MM.1S (cell line): ENCODE measurements around the gene FIBCD1.

Experiments used
- DNase-seq: peaks from one replicate; pipeline ENCODE4 v3.0.0-alpha.2; 2015
- H2AFZ ChIP-seq: fragments of 300-600 bp; sonication (generic); 2 replicates; pipeline ENCODE4 v1.6.0; 2016; ENCODE audit warnings: antibody characterized with exemption, low read length
- H3F3A ChIP-seq: fragments of 300-600 bp; sonication (generic); 2 replicates; pipeline ENCODE4 v1.6.1; 2016; ENCODE audit warnings: mild to moderate bottlenecking, antibody characterized with exemption, low read length, moderate library complexity, mixed read lengths; ENCODE audit not compliant: insufficient read depth
- H3K27ac ChIP-seq: fragments of 300-600 bp; sonication (generic); 2 replicates; pipeline ENCODE4 v1.5.1; 2016; ENCODE audit warnings: mild to moderate bottlenecking, low read length
- H3K27me3 ChIP-seq: fragments of 300-600 bp; sonication (generic); replicated peaks from 2 replicates; pipeline ENCODE4 v1.6.0; 2016; ENCODE audit warnings: low read length; ENCODE audit not compliant: insufficient read depth
- H3K36me3 ChIP-seq: fragments of 300-600 bp; sonication (generic); replicated peaks from 2 replicates; pipeline ENCODE4 v1.6.1; 2016; ENCODE audit warnings: mild to moderate bottlenecking, low read length, mixed read lengths; ENCODE audit not compliant: insufficient read depth
- H3K4me1 ChIP-seq: fragments of 300-600 bp; sonication (generic); 2 replicates; pipeline ENCODE4 v1.6.1; 2016; ENCODE audit warnings: low read length, mixed read lengths
- H3K4me2 ChIP-seq: fragments of 300-600 bp; sonication (generic); 2 replicates; pipeline ENCODE4 v1.6.0; 2016; ENCODE audit warnings: low read depth, low read length
- H3K4me3 ChIP-seq: fragments of 300-600 bp; sonication (generic); 2 replicates; pipeline ENCODE4 v1.5.1; 2016; ENCODE audit warnings: low read length, mixed read lengths
- H3K79me2 ChIP-seq: fragments of 300-600 bp; sonication (generic); 2 replicates; pipeline ENCODE4 v1.6.1; 2016; ENCODE audit warnings: mixed run types, low read length, mixed read lengths
- H3K9ac ChIP-seq: fragments of 300-600 bp; sonication (generic); 2 replicates; pipeline ENCODE4 v1.6.1; 2016; ENCODE audit warnings: low read length, mixed read lengths
- H3K9me2 ChIP-seq: fragments of 300-600 bp; sonication (generic); replicated peaks from 2 replicates; pipeline ENCODE4 v1.6.1; 2016; ENCODE audit warnings: mild to moderate bottlenecking, low read length, mixed read lengths; ENCODE audit not compliant: insufficient read depth
- H3K9me3 ChIP-seq: fragments of 300-600 bp; sonication (generic); replicated peaks from 2 replicates; pipeline ENCODE4 v1.6.1; 2016; ENCODE audit warnings: mild to moderate bottlenecking, low read length, mixed read lengths; ENCODE audit not compliant: insufficient read depth
- H4K20me1 ChIP-seq: fragments of 300-600 bp; sonication (generic); 2 replicates; pipeline ENCODE4 v1.6.1; 2016; ENCODE audit warnings: mild to moderate bottlenecking, low read length, moderate library complexity, mixed read lengths; ENCODE audit not compliant: insufficient read depth
- CTCF ChIP-seq: fragments of 300-600 bp; sonication (generic); IDR thresholded peaks from 2 replicates; pipeline ENCODE4 v1.5.1; 2016; ENCODE audit warnings: antibody characterized with exemption, low read length, mixed read lengths
- EZH2 ChIP-seq: fragments of 300-600 bp; sonication (generic); optimal IDR thresholded peaks from 2 replicates; pipeline ENCODE3; 2017; ENCODE audit warnings: low read depth, mild to moderate bottlenecking, antibody characterized with exemption, low read length, mixed read lengths
- EZH2phosphoT487 ChIP-seq: fragments of 300-600 bp; sonication (generic); IDR thresholded peaks from 2 replicates; pipeline ENCODE4 v1.6.1; 2018; ENCODE audit warnings: antibody characterized with exemption, low read length

FIBCD1 gene

GRCh38 chr9:130949188-130950038 is 10.4 kb upstream of the FIBCD1 start:
- Histone ChIP-seq H2AFZ (no peak overlapping the region), H3K9me3 (no peaks in the 10 kb centered on the region), H3K36me3 (no peaks in the 10 kb centered on the region), H3K9me2 (no peaks in the 10 kb centered on the region), H3K27me3 (peaks cover 68% of the 10 kb centered on the region), H3K9ac (no peak overlapping the region), H3K4me3 (no peak overlapping the region), H3K4me1 (no peaks in the 10 kb centered on the region), H3K79me2 (no peaks in the 10 kb centered on the region), H3F3A (no peaks in the 10 kb centered on the region), H4K20me1 (no peaks in the 10 kb centered on the region), H3K4me2 (no peak overlapping the region), H3K27ac (no peak overlapping the region)
- TF ChIP-seq CTCF (no peak), EZH2 (no peak), EZH2phosphoT487 (no peak)
- DNase-seq, result no peak

GRCh38 chr9:130948266-130948665 is 9.2 kb upstream of the FIBCD1 start:
- Histone ChIP-seq H2AFZ (no peak overlapping the region), H3K9ac (no peak overlapping the region), H3K9me2 (no peaks in the 10 kb centered on the region), H3K9me3 (no peaks in the 10 kb centered on the region), H3K27me3 (peaks cover 74% of the 10 kb centered on the region), H4K20me1 (no peaks in the 10 kb centered on the region), H3K79me2 (no peaks in the 10 kb centered on the region), H3F3A (no peaks in the 10 kb centered on the region), H3K4me2 (no peak overlapping the region), H3K4me1 (no peaks in the 10 kb centered on the region), H3K4me3 (no peak overlapping the region), H3K27ac (no peak overlapping the region), H3K36me3 (no peaks in the 10 kb centered on the region)
- TF ChIP-seq CTCF, result no peak
- no peak for TF ChIP-seq EZH2
- no peak for TF ChIP-seq EZH2phosphoT487
- DNase-seq, result no peak

GRCh38 chr9:130947618-130948140 is 8.6 kb upstream of the FIBCD1 start:
- H3F3A ChIP-seq, result no peaks in the 10 kb centered on the region

More at GRCh38 chr9:130947618-130948140, 8.6 kb upstream of the FIBCD1 start:
- Histone ChIP-seq H3K9ac (no peak overlapping the region), H2AFZ (no peak overlapping the region), H3K36me3 (no peaks in the 10 kb centered on the region), H3K4me2 (no peak overlapping the region), H3K4me3 (no peak overlapping the region), H4K20me1 (no peaks in the 10 kb centered on the region), H3K9me3 (no peaks in the 10 kb centered on the region), H3K9me2 (no peaks in the 10 kb centered on the region), H3K79me2 (no peaks in the 10 kb centered on the region), H3K27ac (no peak overlapping the region), H3K27me3 (peaks cover 74% of the 10 kb centered on the region), H3K4me1 (no peaks in the 10 kb centered on the region)
- TF ChIP-seq CTCF, result no peak
- TF ChIP-seq EZH2, result no peak
- TF ChIP-seq EZH2phosphoT487, result no peak
- DNase-seq, result no peak
